RPMI7951 (cell line): ENCODE data around the gene EXOC3L1. TPM values are rescaled to one million over a fixed set of nuclear protein-coding genes. Genes with fewer than 3 reads are reported as not detected.

Experiments used
- DNase-seq: peaks from one replicate; pipeline ENCODE4 v3.0.0-alpha.2; 2012; ENCODE audit warnings: low read depth
- total RNA-seq: library from RNA; depleted of rRNA; stranded (reverse); fragments of >200 nt; shearing (Covaris generic); gene quantifications from 2 replicates; pipeline ENCODE4 v1.2.3, GENCODE V29; 2014

The EXOC3L1 gene
- total RNA-seq, 1 experiment from 2014 or later: 0.60 TPM

GRCh38 chr16:67199011-67199807 lies 9.3 kb upstream of the EXOC3L1 start, which contains the start of gene ELMO3:
Gene ELMO3, plus strand, starts transcription at chr16:67199131. Its CDS starts 196 bp downstream, at chr16:67199327.
- DNase-seq: no peak

- DNase-seq: no peak
Observed at GRCh38 chr16:67198238-67198734, 8.3 kb upstream of the EXOC3L1 start.

GRCh38 chr16:67197704-67198103 lies 7.8 kb upstream of the EXOC3L1 start:
- DNase-seq: no peak

GRCh38 chr16:67196881-67197280 lies 6.9 kb upstream of the EXOC3L1 start:
- DNase-seq: no peak

- DNase-seq: no peak
Observed at GRCh38 chr16:67195676-67196075, 5.7 kb upstream of the EXOC3L1 start.

GRCh38 chr16:67194260-67194659 lies 4.3 kb upstream of the EXOC3L1 start:
- no peak for DNase-seq

- DNase-seq: no peak
Observed at GRCh38 chr16:67193536-67193935, 3.6 kb upstream of the EXOC3L1 start.

GRCh38 chr16:67192781-67193361 lies 2.9 kb upstream of the EXOC3L1 start:
- DNase-seq: no peak

GRCh38 chr16:67191995-67192681 lies 2.2 kb upstream of the EXOC3L1 start, which contains the start of gene E2F4:
Gene E2F4, plus strand, starts transcription at chr16:67192155. Its CDS starts 73 bp downstream, at chr16:67192228.
- DNase-seq: peak; percentile 91

GRCh38 chr16:67191411-67191994 lies 1.6 kb upstream of the EXOC3L1 start:
- no peak for DNase-seq

- DNase-seq: peak; percentile 56
Observed at GRCh38 chr16:67190448-67191399, 788 bp upstream of the EXOC3L1 start.

- DNase-seq: no peak
Observed at GRCh38 chr16:67188798-67189197, 1.1 kb downstream of the EXOC3L1 start.

GRCh38 chr16:67188323-67188722 lies 1.6 kb downstream of the EXOC3L1 start:
- no peak for DNase-seq

- no peak for DNase-seq
Observed at GRCh38 chr16:67187175-67187890, 2.6 kb downstream of the EXOC3L1 start.

- peak; percentile 71 for DNase-seq
Observed at GRCh38 chr16:67186550-67186950, 3.4 kb downstream of the EXOC3L1 start.

- no peak for DNase-seq
Observed at GRCh38 chr16:67185651-67186134, 4.2 kb downstream of the EXOC3L1 start.

GRCh38 chr16:67184995-67185650 lies 4.8 kb downstream of the EXOC3L1 start:
- DNase-seq: peak; percentile 90

GRCh38 chr16:67184453-67184994 lies 5.4 kb downstream of the EXOC3L1 start:
- no peak for DNase-seq
